ENCODE data around the gene CEP290. TPM values are rescaled to one million over a fixed set of nuclear protein-coding genes. Genes with fewer than 3 reads are reported as not detected.

The CEP290 gene
- total RNA-seq = 13.4 and 18.8 TPM in 2 replicates

GRCh38 chr12:88141774-88142609, at the start of gene CEP290, which contains the start of gene TMTC3:
CEP290 (minus strand) TSS chr12:88142088; CDS start chr12:88141307, 781 bp downstream.
TMTC3 (plus strand) TSS chr12:88142307; CDS start chr12:88148316, 6,009 bp downstream.

GRCh38 chr12:88029093-88029665, 112.7 kb downstream of the CEP290 start, which contains the start of gene C12orf50:
C12orf50 (minus strand) TSS chr12:88029401; CDS start chr12:88026962, 2,439 bp downstream.

Small RNA genes lying within 50 kb of the gene (small RNA-seq; reads per million reads assigned to genes)
- gene RNA5SP364 = not detected

Other genes starting within 250 kb of the CEP290 start
- 0.39 TPM in 1 of 2 replicates, not detected in the other for gene C12orf50, start 112.7 kb downstream of the CEP290 start, total RNA-seq
- 27.5 and 104 TPM in 2 replicates for gene TMTC3, start 219 bp upstream of the CEP290 start, total RNA-seq